HT1080 (cell line): ENCODE measurements around the gene RPEL1. TPM values are rescaled to one million over a fixed set of nuclear protein-coding genes. Genes with fewer than 3 reads are reported as not detected.

Experiments used
- DNase-seq: peaks from one replicate; pipeline ENCODE4 v3.0.0-alpha.2; 2015; ENCODE audit warnings: low read depth
- total RNA-seq: library from RNA; depleted of rRNA; stranded (reverse); fragments of >200 nt; shearing (Covaris generic); gene quantifications from 2 replicates; pipeline ENCODE4 v1.2.3, GENCODE V29; 2014; rRNA removed

The RPEL1 gene
- total RNA-seq, 1 experiment from 2014 or later: not detected

GRCh38 chr10:103278537-103278823 is 32.8 kb downstream of the RPEL1 start:
- DNase-seq: no peak

- DNase-seq: no peak
Measured at GRCh38 chr10:103278862-103279298, 33.2 kb downstream of the RPEL1 start.

GRCh38 chr10:103280031-103280430 is 34.3 kb downstream of the RPEL1 start:
- no peak for DNase-seq

GRCh38 chr10:103280506-103280905 is 34.8 kb downstream of the RPEL1 start:
- DNase-seq: no peak

GRCh38 chr10:103281753-103282152 is 36.1 kb downstream of the RPEL1 start:
- peak; percentile 17 for DNase-seq

GRCh38 chr10:103282961-103283360 is 37.3 kb downstream of the RPEL1 start:
- DNase-seq: no peak

GRCh38 chr10:103284170-103284569 is 38.5 kb downstream of the RPEL1 start:
- peak; percentile 11 for DNase-seq

GRCh38 chr10:103287992-103288391 is 42.3 kb downstream of the RPEL1 start:
- DNase-seq: no peak

- DNase-seq: no peak
Measured at GRCh38 chr10:103291588-103291987, 45.9 kb downstream of the RPEL1 start.

GRCh38 chr10:103295374-103296015 is 49.8 kb downstream of the RPEL1 start:
- peak; percentile 57 for DNase-seq

Other genes with a start within 250 kb of the RPEL1 start
- 29.2 and 40.0 TPM in 2 replicates for gene NT5C2, start 52.6 kb upstream of the RPEL1 start, total RNA-seq
- gene INA, start 31.3 kb downstream of the RPEL1 start, total RNA-seq: not detected in 2 replicates
- 16.6 and 17.5 TPM in 2 replicates for gene PCGF6, start 105.3 kb downstream of the RPEL1 start, total RNA-seq
- gene TAF5, start 122.1 kb downstream of the RPEL1 start, total RNA-seq: 13.5 and 15.7 TPM in 2 replicates
- 285 and 369 TPM in 2 replicates for gene ATP5MK, start 150.6 kb downstream of the RPEL1 start, total RNA-seq
- 86.0 and 89.4 TPM in 2 replicates for gene PDCD11, start 150.7 kb downstream of the RPEL1 start, total RNA-seq
- gene CALHM2, start 206.5 kb downstream of the RPEL1 start, total RNA-seq: not detected in 2 replicates
- gene CALHM1, start 213.0 kb downstream of the RPEL1 start, total RNA-seq: not detected in 2 replicates
- gene CALHM3, start 233.4 kb downstream of the RPEL1 start, total RNA-seq: not detected in 2 replicates
- not detected in 2 replicates for gene NEURL1, start 247.8 kb downstream of the RPEL1 start, total RNA-seq